Progenitor cell of endocrine pancreas (in vitro differentiated cells): ENCODE results near the gene JUN. TPM values are rescaled to one million over a fixed set of nuclear protein-coding genes. Genes with fewer than 3 reads are reported as not detected.

ENCODE experiments used
- DNase-seq: peaks from one replicate; pipeline ENCODE4 v3.0.0; 2021; ENCODE audit warnings: low spot score; ENCODE audit not compliant: unreplicated experiment
- H3K27ac Mint-ChIP-seq: 2 replicates; pipeline ENCODE4 v1.8.0; 2021; ENCODE audit warnings: mild to moderate bottlenecking, moderate library complexity, mixed read lengths
- H3K27me3 Mint-ChIP-seq: 2 replicates; pipeline ENCODE4 v1.8.0; 2021; ENCODE audit warnings: mixed read lengths
- H3K36me3 Mint-ChIP-seq: 2 replicates; pipeline ENCODE4 v1.8.0; 2022; ENCODE audit warnings: mixed read lengths; ENCODE audit not compliant: insufficient read depth
- H3K4me1 Mint-ChIP-seq: 2 replicates; pipeline ENCODE4 v1.8.0; 2021; ENCODE audit warnings: low read depth, mixed read lengths
- H3K4me3 Mint-ChIP-seq: 2 replicates; pipeline ENCODE4 v1.8.0; 2021; ENCODE audit warnings: low read depth, mild to moderate bottlenecking, moderate library complexity, mixed read lengths
- H3K9me3 Mint-ChIP-seq: 2 replicates; pipeline ENCODE4 v1.8.0; 2021; ENCODE audit warnings: low read depth, mixed read lengths
- CTCF ChIP-seq: fragments of 200-600 bp; sonication (generic); IDR thresholded peaks from one replicate; pipeline ENCODE4 v1.5.0; 2021; ENCODE audit warnings: antibody characterized with exemption, mild to moderate bottlenecking; ENCODE audit not compliant: unreplicated experiment
- total RNA-seq: library from RNA; stranded (reverse); gene quantifications from 2 replicates; pipeline ENCODE4 v1.2.1, GENCODE V29; 2021

JUN gene
- total RNA-seq, 1 donor from 2014 or later: 107 TPM

DNA sequence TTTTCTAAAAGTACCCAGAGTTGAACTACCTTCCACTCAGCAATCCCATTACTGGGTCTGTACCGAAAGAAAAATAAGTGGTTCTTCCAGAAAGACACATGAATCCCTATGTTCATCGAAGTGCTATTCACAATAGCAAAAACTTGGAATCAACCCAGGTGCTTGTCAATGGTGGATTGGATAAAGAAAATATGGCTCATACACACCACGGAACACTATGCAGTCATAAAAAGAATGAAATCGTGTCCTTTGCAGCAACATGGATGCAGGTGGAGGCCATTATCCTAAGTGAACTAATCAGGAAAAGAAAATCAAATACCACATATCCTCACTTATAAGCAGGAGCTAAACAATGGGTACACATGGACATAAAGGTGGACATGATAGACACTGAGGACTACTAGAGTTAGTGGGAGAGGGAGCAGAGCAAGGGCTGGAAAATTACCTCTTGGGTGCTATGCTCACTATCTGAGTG, 32.9 kb upstream of the JUN start:
- Mint-ChIP-seq H3K27ac (peak overlapping the region; percentile 82), H3K4me1 (peaks cover 13% of the 10 kb centered on the region)
- no peak for TF ChIP-seq CTCF

DNA sequence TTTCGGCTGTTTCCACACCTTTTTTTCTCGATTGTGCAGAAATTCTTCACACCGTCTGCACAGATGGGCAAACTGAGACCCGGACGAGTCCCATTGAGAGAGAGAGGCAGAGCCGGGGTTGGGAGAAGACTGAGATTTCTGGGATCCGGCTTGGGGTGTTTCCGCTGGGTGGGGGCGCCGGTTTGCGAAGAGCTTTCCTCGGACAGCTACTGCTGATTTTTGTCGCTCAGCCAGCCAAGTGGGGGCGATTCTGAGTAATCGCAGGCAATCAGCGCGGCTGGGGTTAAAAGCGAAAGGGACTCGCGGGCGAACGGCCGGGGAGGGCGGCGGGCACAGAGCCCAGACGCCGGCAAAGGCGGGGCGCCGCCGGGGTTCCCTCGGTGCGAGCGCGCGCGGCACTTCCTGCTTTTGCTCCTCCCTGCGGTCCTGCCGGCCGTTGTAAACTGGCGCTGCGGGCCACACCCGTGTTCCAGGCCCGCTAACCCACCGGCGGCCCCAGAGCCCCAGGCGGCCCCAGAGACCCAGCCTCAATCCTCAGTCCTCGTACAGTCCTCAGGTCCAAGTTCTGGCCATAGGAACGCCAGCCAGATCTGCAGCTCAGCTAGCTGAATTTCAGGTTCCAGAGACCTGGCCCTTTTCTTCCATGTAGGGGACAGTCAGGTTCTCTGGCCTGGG, 32.4 kb upstream of the JUN start:
- H3K27ac Mint-ChIP-seq: peak overlapping the region; percentile 85
- no peaks in the 10 kb centered on the region for H3K9me3 Mint-ChIP-seq
- H3K36me3 Mint-ChIP-seq: no peaks in the 10 kb centered on the region
- peaks cover 17% of the 10 kb centered on the region for H3K4me1 Mint-ChIP-seq
- H3K27me3 Mint-ChIP-seq: peaks cover 6% of the 10 kb centered on the region
- peak; percentile 59 for DNase-seq
- peak overlapping the region; percentile 71 for H3K4me3 Mint-ChIP-seq
- TF ChIP-seq CTCF: no peak

More for the DNA sequence above, 32.9 kb upstream of the JUN start:
- DNase-seq: no peak
- Mint-ChIP-seq H3K9me3 (no peaks in the 10 kb centered on the region), H3K27me3 (peaks cover 6% of the 10 kb centered on the region), H3K36me3 (no peaks in the 10 kb centered on the region), H3K4me3 (peak overlapping the region; percentile 71)

DNA sequence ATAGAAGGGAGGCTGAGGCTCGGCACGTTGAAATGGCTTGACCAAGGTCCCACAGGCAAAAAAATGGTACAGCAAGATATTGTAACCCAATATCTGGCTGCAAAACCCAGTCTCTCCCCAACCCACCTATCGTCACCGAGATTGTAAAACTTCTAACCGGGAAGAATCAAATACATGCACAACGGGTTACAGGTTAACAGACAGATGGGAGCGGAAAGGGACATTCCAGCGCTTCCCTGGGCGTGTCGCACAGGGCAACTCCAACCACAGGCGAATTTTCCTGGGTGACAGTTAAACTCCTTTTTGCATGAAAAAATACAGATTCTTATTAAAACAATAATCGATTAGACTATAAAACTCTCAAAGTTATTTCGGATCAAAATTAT, 31.8 kb upstream of the JUN start:
- Mint-ChIP-seq H3K4me1 (peaks cover 19% of the 10 kb centered on the region), H3K4me3 (peak overlapping the region; percentile 71), H3K9me3 (no peaks in the 10 kb centered on the region), H3K27ac (peak overlapping the region; percentile 85), H3K36me3 (no peaks in the 10 kb centered on the region), H3K27me3 (peaks cover 6% of the 10 kb centered on the region)
- no peak for TF ChIP-seq CTCF
- DNase-seq: no peak

DNA sequence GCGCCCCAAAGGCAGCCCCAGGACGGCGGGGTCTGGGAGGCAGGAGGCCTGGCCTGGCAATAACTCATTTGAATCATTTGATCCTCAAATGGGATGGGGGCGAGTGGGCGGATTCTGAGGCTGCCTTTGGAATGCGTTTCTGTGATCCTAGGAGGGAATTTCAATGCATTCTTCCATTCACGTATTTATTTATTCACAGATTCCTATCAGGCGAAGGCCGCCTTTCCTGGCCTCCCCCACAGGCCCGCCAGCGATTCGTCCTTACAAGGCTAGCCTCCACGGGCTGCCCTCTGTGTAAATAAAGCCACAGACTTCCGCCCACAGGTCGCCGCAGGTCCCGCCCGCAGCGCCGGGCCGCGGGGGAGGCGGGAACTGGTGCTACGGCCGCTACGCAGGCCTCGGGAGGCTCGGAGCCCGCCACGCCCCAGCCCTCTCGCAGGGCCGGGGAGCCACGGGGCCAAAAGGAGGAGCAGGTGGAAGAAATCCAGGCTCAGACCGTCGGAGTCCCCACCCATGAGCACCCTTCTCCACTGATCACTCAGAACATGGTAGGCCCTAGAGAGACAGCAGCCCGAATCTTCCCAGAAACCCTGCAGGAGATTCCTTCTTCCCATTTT, 31.3 kb upstream of the JUN start:
- peak overlapping the region; percentile 97 for H3K27ac Mint-ChIP-seq

More for the DNA sequence above, 31.3 kb upstream of the JUN start:
- Mint-ChIP-seq H3K27me3 (peaks cover 6% of the 10 kb centered on the region), H3K4me1 (peaks cover 19% of the 10 kb centered on the region), H3K36me3 (no peaks in the 10 kb centered on the region), H3K9me3 (no peaks in the 10 kb centered on the region), H3K4me3 (peak overlapping the region; percentile 71)
- DNase-seq: peak; percentile 45
- TF ChIP-seq CTCF: no peak
